Fibroblast of lung (primary cell): ENCODE measurements around the gene MINDY4B. TPM values are rescaled to one million over a fixed set of nuclear protein-coding genes. Genes with fewer than 3 reads are reported as not detected.

ENCODE experiments used
- DNase-seq, 2 donors: peaks; one replicate each; pipeline versions ENCODE4 v3.0.0 to v3.0.0-alpha.2; 2010; ENCODE audit warnings: low read depth in 2 of 2
- H2AFZ ChIP-seq: 2 replicates; pipeline ENCODE4 v1.5.1; 2012; ENCODE audit warnings: low read length, control low read depth, inconsistent platforms
- H3K27ac ChIP-seq: 2 replicates; pipeline ENCODE4 v1.5.1; 2011; ENCODE audit warnings: low read length, control low read depth; ENCODE audit not compliant: insufficient read depth
- H3K27me3 ChIP-seq: 2 replicates; pipeline ENCODE4 v1.5.1; 2011; ENCODE audit warnings: mild to moderate bottlenecking, low read length; ENCODE audit not compliant: control insufficient read depth, insufficient read depth
- H3K36me3 ChIP-seq: 2 replicates; pipeline ENCODE4 v1.5.1; 2011; ENCODE audit warnings: low read length; ENCODE audit not compliant: control insufficient read depth, insufficient read depth
- H3K4me1 ChIP-seq: 2 replicates; pipeline ENCODE4 v1.5.1; 2011; ENCODE audit warnings: low read length; ENCODE audit not compliant: control insufficient read depth, insufficient read depth; ENCODE audit errors: extremely low read depth
- H3K4me2 ChIP-seq: 2 replicates; pipeline ENCODE4 v1.5.1; 2011; ENCODE audit warnings: low read length, control low read depth; ENCODE audit not compliant: insufficient read depth; ENCODE audit errors: extremely low read depth
- H3K4me3 ChIP-seq, 4 experiments: fragments of 200-600 bp in 1 of 4; sonication (generic) in 1 of 4; replicated peaks in 1 of 4; 2 replicates each; pipeline ENCODE4 v1.5.1; 2011 to 2016; ENCODE audit warnings: low read length in 4 of 4, low read depth in 3 of 4, mild to moderate bottlenecking in 3 of 4, control low read depth in 2 of 4, inconsistent platforms in 1 of 4, mixed read lengths in 1 of 4; ENCODE audit not compliant: insufficient read depth in 1 of 4; ENCODE audit errors: control extremely low read depth in 1 of 4
- H3K79me2 ChIP-seq: 2 replicates; pipeline ENCODE4 v1.5.1; 2012; ENCODE audit warnings: mild to moderate bottlenecking, low read length, inconsistent platforms; ENCODE audit not compliant: control insufficient read depth, insufficient read depth
- H3K9ac ChIP-seq: 2 replicates; pipeline ENCODE4 v1.5.1; 2011; ENCODE audit warnings: mild to moderate bottlenecking, low read length, control low read depth; ENCODE audit not compliant: insufficient read depth
- H3K9me3 ChIP-seq: 2 replicates; pipeline ENCODE4 v1.5.1; 2012; ENCODE audit warnings: low read depth, low read length; ENCODE audit not compliant: control insufficient read depth, insufficient read depth
- H4K20me1 ChIP-seq: 2 replicates; pipeline ENCODE4 v1.5.1; 2011; ENCODE audit warnings: low read length; ENCODE audit not compliant: control insufficient read depth, insufficient read depth; ENCODE audit errors: extremely low read depth
- CTCF ChIP-seq, 2 donors: IDR thresholded peaks in 1 of 2; conservative IDR thresholded peaks in 1 of 2; 1 replicate in 1 of 2; 2 replicates in 1 of 2; pipeline ENCODE4 v1.5.1; 2011 to 2012; ENCODE audit warnings: low read length in 2 of 2, control low read depth in 1 of 2, inconsistent platforms in 1 of 2, low read depth in 1 of 2, mild to moderate bottlenecking in 1 of 2
- EZH2 ChIP-seq: IDR thresholded peaks from 2 replicates; pipeline ENCODE4 v1.5.1; 2012; ENCODE audit warnings: low read length, control low read depth, mild to moderate bottlenecking; ENCODE audit errors: missing control alignments
- polyA plus RNA-seq, 2 donors: library from polyadenylated mRNA; depleted of rRNA in 1 of 2; stranded (reverse) in 1 of 2; unstranded in 1 of 2; fragments of >200 nt; gene quantifications; 2 replicates each; pipeline ENCODE4 v1.2.1, GENCODE V29; 2011 to 2012; ENCODE audit warnings: missing spikeins in 1 of 2
- total RNA-seq: library from RNA; depleted of rRNA; stranded (reverse); fragments of >200 nt; gene quantifications from 2 replicates; pipeline ENCODE4 v1.2.1, GENCODE V29; 2014

MINDY4B gene
- total and polyA plus RNA-seq, 2 donors (not counting 1 experiment from before 2014, with no cell fraction given) = not detected

DNA sequence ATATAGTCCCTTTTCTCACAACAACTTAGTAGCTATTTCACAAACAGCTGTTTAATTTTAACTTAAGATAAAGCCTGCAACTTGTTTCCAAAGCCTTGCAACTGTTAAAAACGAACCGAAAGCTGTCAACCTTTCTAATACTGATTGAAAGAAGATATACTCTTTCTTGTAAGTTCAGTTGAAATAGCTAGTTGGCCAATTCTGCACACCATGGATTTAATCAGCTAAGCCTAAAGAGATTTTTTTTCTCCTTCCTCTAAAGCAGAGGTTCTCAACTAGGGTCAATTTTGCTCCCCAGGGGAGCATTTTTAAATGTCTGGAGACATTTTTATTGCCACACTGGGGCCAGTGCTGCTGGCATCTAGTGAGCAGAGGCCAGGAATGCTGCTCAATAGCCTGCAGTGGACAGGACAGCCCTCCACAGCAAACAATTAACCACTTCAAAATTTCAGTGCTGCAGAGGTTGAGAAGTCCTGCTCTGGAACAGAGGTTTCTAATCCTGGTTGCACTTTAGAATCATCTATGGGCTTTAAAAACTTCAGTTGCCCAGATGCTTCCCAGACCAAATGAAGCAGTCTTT lies 26.2 kb downstream of the MINDY4B start:
- no peak overlapping the region for H3K4me3 ChIP-seq

DNA sequence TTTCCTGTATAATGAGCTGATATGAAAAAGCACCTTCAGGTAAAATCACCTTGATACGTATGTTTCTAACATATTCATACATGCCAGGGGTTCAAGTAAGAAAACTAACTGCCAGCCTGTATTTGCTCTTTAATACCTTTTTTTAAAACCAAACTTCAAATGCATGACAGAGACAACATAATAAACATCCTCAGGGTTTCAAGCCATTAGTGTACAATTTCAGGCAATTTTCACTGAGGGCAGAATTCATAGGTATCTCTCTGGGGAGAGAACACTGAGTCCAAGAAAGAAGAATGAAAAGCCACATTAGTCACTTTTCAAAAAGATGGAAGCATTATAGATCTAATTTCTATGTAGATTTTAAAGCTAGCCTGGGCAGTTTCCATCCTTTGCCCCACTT lies 26.9 kb downstream of the MINDY4B start:
- H3K9me3 ChIP-seq = no peaks in the 10 kb centered on the region

More for the DNA sequence above, 26.2 kb downstream of the MINDY4B start:
- H3K79me2 ChIP-seq = no peaks in the 10 kb centered on the region
- no peaks in the 10 kb centered on the region for H3K36me3 ChIP-seq
- H3K27ac ChIP-seq = no peak overlapping the region
- no peaks in the 10 kb centered on the region for H3K4me1 ChIP-seq
- H4K20me1 ChIP-seq = no peaks in the 10 kb centered on the region
- peaks cover 4% of the 10 kb centered on the region for H3K27me3 ChIP-seq
- no peak for TF ChIP-seq CTCF (conservative IDR thresholded peaks at IDR 0.05 in 1 of 2, IDR thresholded peaks at IDR 0.05 in 1 of 2; ENCODE audit: low read depth in 1 of 2, low read length in 2 of 2)
- no peak for TF ChIP-seq EZH2
- DNase-seq = no peak
- no peak overlapping the region for H2AFZ ChIP-seq
- no peak overlapping the region for H3K4me2 ChIP-seq
- H3K9me3 ChIP-seq = no peaks in the 10 kb centered on the region
- H3K9ac ChIP-seq = no peak overlapping the region

DNA sequence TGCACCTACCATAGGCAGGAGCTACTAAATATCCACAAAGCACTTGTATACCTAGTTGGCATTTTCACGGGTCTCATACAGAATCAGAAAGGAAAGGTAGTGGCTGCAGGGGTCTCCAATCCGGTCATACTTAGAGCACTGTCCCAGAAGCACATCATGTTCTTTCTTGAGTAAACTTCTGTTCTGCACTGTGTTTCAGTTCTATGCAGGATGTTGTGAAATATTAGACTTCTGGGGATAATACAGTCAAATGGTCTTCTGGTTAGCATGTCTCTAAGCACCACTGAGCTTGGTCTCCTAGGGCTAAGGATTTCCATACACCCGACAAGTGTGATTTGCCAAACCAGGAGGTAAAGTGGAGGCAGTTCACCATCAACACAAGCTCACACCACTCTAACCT lies 27.9 kb downstream of the MINDY4B start:
- no peak overlapping the region for H3K4me2 ChIP-seq
- TF ChIP-seq CTCF (conservative IDR thresholded peaks at IDR 0.05 in 1 of 2, IDR thresholded peaks at IDR 0.05 in 1 of 2; ENCODE audit: low read depth in 1 of 2, low read length in 2 of 2) (no peak), EZH2 (no peak)
- H2AFZ ChIP-seq = no peak overlapping the region
- H3K4me1 ChIP-seq = no peaks in the 10 kb centered on the region
- no peak overlapping the region for H3K27ac ChIP-seq
- no peaks in the 10 kb centered on the region for H3K9me3 ChIP-seq
- no peaks in the 10 kb centered on the region for H4K20me1 ChIP-seq
- peaks cover 2% of the 10 kb centered on the region for H3K27me3 ChIP-seq
- no peak overlapping the region for H3K4me3 ChIP-seq
- no peaks in the 10 kb centered on the region for H3K79me2 ChIP-seq
- no peaks in the 10 kb centered on the region for H3K36me3 ChIP-seq
- no peak overlapping the region for H3K9ac ChIP-seq
- no peak for DNase-seq

More for the DNA sequence above, 26.9 kb downstream of the MINDY4B start:
- Histone ChIP-seq H3K4me2 (no peak overlapping the region), H3K4me3 (no peak overlapping the region), H3K4me1 (no peaks in the 10 kb centered on the region), H4K20me1 (no peaks in the 10 kb centered on the region), H3K27ac (no peak overlapping the region), H3K9ac (no peak overlapping the region), H3K36me3 (no peaks in the 10 kb centered on the region), H2AFZ (no peak overlapping the region), H3K79me2 (no peaks in the 10 kb centered on the region), H3K27me3 (peaks cover 2% of the 10 kb centered on the region)
- TF ChIP-seq EZH2 = no peak
- no peak for TF ChIP-seq CTCF (conservative IDR thresholded peaks at IDR 0.05 in 1 of 2, IDR thresholded peaks at IDR 0.05 in 1 of 2; ENCODE audit: low read depth in 1 of 2, low read length in 2 of 2)
- no peak for DNase-seq
